ENCODE data around the gene ADCY3. TPM values are rescaled to one million over a fixed set of nuclear protein-coding genes. Genes with fewer than 3 reads are reported as not detected.
A peak's percentile ranks its signal among the peaks of the same experiment; 100 is the strongest.

The ADCY3 gene
- polyA plus RNA-seq, 1 donor (not counting 4 experiments of a cell fraction or from before 2014, with no cell fraction given) = 33.2 TPM

- FAIRE-seq (no peak), DNase-seq (ENCODE audit: low read depth, low spot score) (no peak)
- H3K79me2 ChIP-seq (ENCODE audit: control insufficient read depth, insufficient read depth, low read length) = no peaks in the 10 kb centered on the region
- dilution Hi-C loops (cut with MboI; ENCODE audit: extremely low pct_ligation_motif_present, low sequenced_read_pairs) = no loop called here
- no peak overlapping the region for H3K27ac ChIP-seq (ENCODE audit: control insufficient read depth, insufficient read depth, low read length)
- no peaks in the 10 kb centered on the region for H4K20me1 ChIP-seq (ENCODE audit: control insufficient read depth, extremely low read depth, insufficient read depth, low read length)
- no peak overlapping the region for H2AFZ ChIP-seq (ENCODE audit: control insufficient read depth, low read length)
- H3K36me3 ChIP-seq (ENCODE audit: control insufficient read depth in 2 of 2, extremely low read depth in 1 of 2, insufficient read depth in 2 of 2, low read length in 2 of 2) = no peaks in the 10 kb centered on the region
- H3K9ac ChIP-seq (ENCODE audit: control insufficient read depth, extremely low read depth, insufficient read depth, low read length) = no peak overlapping the region
- TF ChIP-seq EZH2 (IDR thresholded peaks at IDR 0.05; ENCODE audit: low read length) = no peak
- H3K9me3 ChIP-seq (ENCODE audit: control insufficient read depth, low read depth, low read length) = no peaks in the 10 kb centered on the region
- H3K4me2 ChIP-seq (ENCODE audit: control insufficient read depth, extremely low read depth, insufficient read depth, low read depth, low read length) = no peak overlapping the region
- no peaks in the 10 kb centered on the region for H3K9me1 ChIP-seq (ENCODE audit: control insufficient read depth, extremely low read depth, insufficient read depth, low read length)
- H3K4me3 ChIP-seq (ENCODE audit: control insufficient read depth in 2 of 3, extremely low read depth in 1 of 3, insufficient read depth in 2 of 3, low read depth in 1 of 3, low read length in 3 of 3) = no peak overlapping the region
- H3K4me1 ChIP-seq (ENCODE audit: control insufficient read depth, extremely low read depth, insufficient read depth, low read length) = peaks cover 6% of the 10 kb centered on the region
- H3K27me3 ChIP-seq (ENCODE audit: control insufficient read depth, extremely low read depth, insufficient read depth, low read length) = no peaks in the 10 kb centered on the region
Measured at GRCh38 chr2:24935145-24935544, 15.1 kb upstream of the ADCY3 start.

GRCh38 chr2:24932715-24933114 lies 12.7 kb upstream of the ADCY3 start:
- Histone ChIP-seq H3K27me3 (ENCODE audit: control insufficient read depth, extremely low read depth, insufficient read depth, low read length) (no peaks in the 10 kb centered on the region), H3K9me3 (ENCODE audit: control insufficient read depth, low read depth, low read length) (no peaks in the 10 kb centered on the region), H3K9me1 (ENCODE audit: control insufficient read depth, extremely low read depth, insufficient read depth, low read length) (no peaks in the 10 kb centered on the region), H3K27ac (ENCODE audit: control insufficient read depth, insufficient read depth, low read length) (no peak overlapping the region), H3K4me3 (ENCODE audit: control insufficient read depth in 2 of 3, extremely low read depth in 1 of 3, insufficient read depth in 2 of 3, low read depth in 1 of 3, low read length in 3 of 3) (no peak overlapping the region), H4K20me1 (ENCODE audit: control insufficient read depth, extremely low read depth, insufficient read depth, low read length) (no peaks in the 10 kb centered on the region), H3K36me3 (ENCODE audit: control insufficient read depth in 2 of 2, extremely low read depth in 1 of 2, insufficient read depth in 2 of 2, low read length in 2 of 2) (no peaks in the 10 kb centered on the region), H2AFZ (ENCODE audit: control insufficient read depth, low read length) (no peak overlapping the region), H3K79me2 (ENCODE audit: control insufficient read depth, insufficient read depth, low read length) (no peaks in the 10 kb centered on the region), H3K4me1 (ENCODE audit: control insufficient read depth, extremely low read depth, insufficient read depth, low read length) (peaks cover 14% of the 10 kb centered on the region), H3K9ac (ENCODE audit: control insufficient read depth, extremely low read depth, insufficient read depth, low read length) (no peak overlapping the region), H3K4me2 (ENCODE audit: control insufficient read depth, extremely low read depth, insufficient read depth, low read depth, low read length) (no peak overlapping the region)
- no peak for FAIRE-seq
- DNase-seq (ENCODE audit: low read depth, low spot score) = no peak
- dilution Hi-C loops (cut with MboI; ENCODE audit: extremely low pct_ligation_motif_present, low sequenced_read_pairs) = no loop called here
- TF ChIP-seq EZH2 (IDR thresholded peaks at IDR 0.05; ENCODE audit: low read length) (no peak), CTCF (optimal IDR thresholded peaks at IDR 0.05 in 1 of 3, IDR thresholded peaks at IDR 0.05 in 1 of 3, conservative IDR thresholded peaks at IDR 0.05 in 1 of 3; ENCODE audit: extremely low read depth in 1 of 3, insufficient read depth in 2 of 3, low read length in 3 of 3) (no peak)

- Histone ChIP-seq H3K4me3 (ENCODE audit: control insufficient read depth in 2 of 3, extremely low read depth in 1 of 3, insufficient read depth in 2 of 3, low read depth in 1 of 3, low read length in 3 of 3) (no peak overlapping the region), H2AFZ (ENCODE audit: control insufficient read depth, low read length) (peak overlapping the region; percentile 10), H3K4me1 (ENCODE audit: control insufficient read depth, extremely low read depth, insufficient read depth, low read length) (peaks cover 26% of the 10 kb centered on the region), H3K27me3 (ENCODE audit: control insufficient read depth, extremely low read depth, insufficient read depth, low read length) (no peaks in the 10 kb centered on the region), H3K79me2 (ENCODE audit: control insufficient read depth, insufficient read depth, low read length) (no peaks in the 10 kb centered on the region), H3K9ac (ENCODE audit: control insufficient read depth, extremely low read depth, insufficient read depth, low read length) (no peak overlapping the region), H4K20me1 (ENCODE audit: control insufficient read depth, extremely low read depth, insufficient read depth, low read length) (no peaks in the 10 kb centered on the region), H3K4me2 (ENCODE audit: control insufficient read depth, extremely low read depth, insufficient read depth, low read depth, low read length) (peak overlapping the region; percentile 36), H3K27ac (ENCODE audit: control insufficient read depth, insufficient read depth, low read length) (no peak overlapping the region), H3K36me3 (ENCODE audit: control insufficient read depth in 2 of 2, extremely low read depth in 1 of 2, insufficient read depth in 2 of 2, low read length in 2 of 2) (no peaks in the 10 kb centered on the region), H3K9me1 (ENCODE audit: control insufficient read depth, extremely low read depth, insufficient read depth, low read length) (no peaks in the 10 kb centered on the region), H3K9me3 (ENCODE audit: control insufficient read depth, low read depth, low read length) (no peaks in the 10 kb centered on the region)
- TF ChIP-seq EZH2 (IDR thresholded peaks at IDR 0.05; ENCODE audit: low read length) (no peak), CTCF (optimal IDR thresholded peaks at IDR 0.05 in 1 of 3, IDR thresholded peaks at IDR 0.05 in 1 of 3, conservative IDR thresholded peaks at IDR 0.05 in 1 of 3; ENCODE audit: extremely low read depth in 1 of 3, insufficient read depth in 2 of 3, low read length in 3 of 3) (no peak)
- no peak for DNase-seq (ENCODE audit: low read depth, low spot score)
- FAIRE-seq = peak; percentile 81
- dilution Hi-C loops (cut with MboI; ENCODE audit: extremely low pct_ligation_motif_present, low sequenced_read_pairs) = no loop called here
Measured at GRCh38 chr2:24930768-24931167, 10.7 kb upstream of the ADCY3 start.

Measured in keratinocyte (primary cell).